HG02970 (cell line): ENCODE measurements around the gene SOWAHA.
"Not testable (repeated sequence)": the region's sequence is repeated elsewhere in the genome, so short reads cannot be mapped to it uniquely, and the experiment has no call there.

Experiments
- ATAC-seq: cut with Tn5 transposase; IDR thresholded peaks from one replicate; pipeline ENCODE4 v1.9.1; 2021; ENCODE audit warnings: mild to moderate bottlenecking, moderate library complexity, moderate number of reproducible peaks; ENCODE audit not compliant: unreplicated experiment, low FRiP score

The SOWAHA gene

GRCh38 chr5:132841305-132841704, 28.2 kb downstream of the SOWAHA start:
- ATAC-seq, result no peak

- ATAC-seq, result no peak
Measured at GRCh38 chr5:132848270-132848669, 35.2 kb downstream of the SOWAHA start.

- ATAC-seq, result no peak
Measured at GRCh38 chr5:132849347-132849746, 36.2 kb downstream of the SOWAHA start.

- ATAC-seq, result no peak
Measured at GRCh38 chr5:132850066-132850465, 37.0 kb downstream of the SOWAHA start.

- ATAC-seq, result no peak
Measured at GRCh38 chr5:132853323-132853722, 40.2 kb downstream of the SOWAHA start.

- ATAC-seq, result no peak
Measured at GRCh38 chr5:132853790-132854189, 40.7 kb downstream of the SOWAHA start.

- ATAC-seq, result no peak
Measured at GRCh38 chr5:132854301-132854700, 41.2 kb downstream of the SOWAHA start.

- ATAC-seq, result not testable (repeated sequence)
Measured at GRCh38 chr5:132854992-132855391, 41.9 kb downstream of the SOWAHA start.

GRCh38 chr5:132856011-132856410, 42.9 kb downstream of the SOWAHA start:
- no peak for ATAC-seq

- ATAC-seq, result no peak
Measured at GRCh38 chr5:132859889-132860437, 46.9 kb downstream of the SOWAHA start.

GRCh38 chr5:132860742-132861141, 47.6 kb downstream of the SOWAHA start:
- ATAC-seq, result no peak

GRCh38 chr5:132865668-132866341, 52.7 kb downstream of the SOWAHA start:
- no peak for ATAC-seq
